HTERT RPE-1 (cell line): ENCODE results near the gene TUBB2B.
"Not testable (repeated sequence)": the region's sequence is repeated elsewhere in the genome, so short reads cannot be mapped to it uniquely, and the experiment has no call there.

Experiments
- in situ Hi-C: fragments of 300-500 bp; cut with MboI; formaldehyde crosslinking; loops from 4 replicates; pipeline ENCODE4 v1.14.3; 2020; ENCODE audit warnings: low sequenced_read_pairs

Gene TUBB2B

DNA sequence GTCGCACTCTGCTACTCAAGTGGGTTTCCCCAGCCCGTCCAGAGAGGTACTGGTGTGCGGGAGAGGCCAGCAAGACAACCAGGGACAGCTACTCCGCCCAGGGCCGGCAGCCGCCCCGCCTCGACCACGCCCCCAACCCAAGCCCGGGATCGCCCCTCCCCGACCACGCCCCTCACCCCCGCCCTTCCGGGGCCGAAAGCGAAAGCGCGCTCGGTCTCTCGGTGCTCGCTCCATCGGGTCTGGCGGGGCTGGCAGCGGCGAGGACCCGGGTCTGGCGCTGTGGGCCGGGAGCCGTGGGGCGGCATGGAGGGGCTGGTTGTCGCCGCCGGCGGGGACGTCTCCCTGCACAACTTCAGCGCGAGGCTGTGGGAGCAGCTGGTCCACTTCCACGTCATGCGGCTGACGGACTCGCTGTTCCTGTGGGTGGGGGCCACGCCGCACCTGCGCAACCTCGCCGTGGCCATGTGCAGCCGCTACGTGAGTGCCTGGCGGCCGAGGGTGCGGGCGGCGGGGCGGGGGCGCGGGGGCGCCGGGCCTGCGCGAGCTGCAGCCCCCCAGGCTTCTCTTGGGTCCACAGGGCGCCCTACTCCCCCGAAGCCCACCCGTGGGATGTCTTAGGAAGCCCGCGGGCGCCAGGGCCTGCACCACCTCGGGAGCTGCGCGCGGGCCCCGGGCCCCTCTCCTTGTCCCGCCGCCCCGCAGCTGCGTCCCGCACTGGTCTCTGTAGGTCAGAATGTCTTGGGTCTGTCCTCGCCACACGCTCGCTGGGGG, 31.5 kb upstream of the TUBB2B start, which contains the start of gene PSMG4:
Gene PSMG4, plus strand, starts transcription at position 228 of the 771 bp plus-strand sequence. Its CDS starts 76 bp downstream, at position 304.
- in situ Hi-C loops: no loop called here

DNA sequence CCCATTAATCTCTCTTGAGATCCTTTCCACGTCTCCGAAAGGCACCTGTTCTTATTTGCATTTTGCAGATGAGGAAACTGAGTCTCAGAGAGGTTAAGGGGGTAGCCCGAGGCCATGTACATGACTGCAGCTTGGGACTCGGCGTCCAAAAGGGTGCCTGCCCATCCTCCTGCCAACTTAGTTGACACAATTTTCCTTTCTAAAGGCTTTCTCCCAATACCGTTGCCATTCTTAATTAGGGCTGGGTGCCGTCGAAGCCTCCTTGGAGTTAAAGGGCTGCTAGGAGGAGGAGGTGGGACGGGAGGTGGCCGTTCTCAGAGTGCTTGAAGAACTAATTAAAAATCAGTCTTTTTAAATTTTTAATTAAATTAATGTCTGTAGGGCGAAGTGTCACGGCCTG, 30.7 kb upstream of the TUBB2B start:
- in situ Hi-C loops: no loop called here

DNA sequence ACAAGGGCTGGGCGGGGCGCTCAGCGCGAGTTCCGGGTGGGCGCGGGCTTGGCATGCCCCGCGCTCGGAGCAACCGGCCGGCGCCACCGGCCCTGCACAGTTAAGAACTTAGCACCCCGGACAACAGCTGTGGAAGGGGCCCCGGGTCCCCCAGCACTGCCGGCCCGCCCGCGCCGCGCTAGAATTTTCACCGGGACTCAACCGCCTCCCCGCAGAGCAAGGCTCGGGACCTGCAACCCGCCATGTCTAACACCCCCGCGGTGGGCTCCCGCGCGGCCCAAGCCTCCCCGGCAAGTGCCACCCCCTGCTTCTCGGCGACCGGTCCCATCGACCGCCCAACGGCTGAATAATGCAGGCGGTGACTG, 26.1 kb upstream of the TUBB2B start:
- in situ Hi-C loops: no loop called here

DNA sequence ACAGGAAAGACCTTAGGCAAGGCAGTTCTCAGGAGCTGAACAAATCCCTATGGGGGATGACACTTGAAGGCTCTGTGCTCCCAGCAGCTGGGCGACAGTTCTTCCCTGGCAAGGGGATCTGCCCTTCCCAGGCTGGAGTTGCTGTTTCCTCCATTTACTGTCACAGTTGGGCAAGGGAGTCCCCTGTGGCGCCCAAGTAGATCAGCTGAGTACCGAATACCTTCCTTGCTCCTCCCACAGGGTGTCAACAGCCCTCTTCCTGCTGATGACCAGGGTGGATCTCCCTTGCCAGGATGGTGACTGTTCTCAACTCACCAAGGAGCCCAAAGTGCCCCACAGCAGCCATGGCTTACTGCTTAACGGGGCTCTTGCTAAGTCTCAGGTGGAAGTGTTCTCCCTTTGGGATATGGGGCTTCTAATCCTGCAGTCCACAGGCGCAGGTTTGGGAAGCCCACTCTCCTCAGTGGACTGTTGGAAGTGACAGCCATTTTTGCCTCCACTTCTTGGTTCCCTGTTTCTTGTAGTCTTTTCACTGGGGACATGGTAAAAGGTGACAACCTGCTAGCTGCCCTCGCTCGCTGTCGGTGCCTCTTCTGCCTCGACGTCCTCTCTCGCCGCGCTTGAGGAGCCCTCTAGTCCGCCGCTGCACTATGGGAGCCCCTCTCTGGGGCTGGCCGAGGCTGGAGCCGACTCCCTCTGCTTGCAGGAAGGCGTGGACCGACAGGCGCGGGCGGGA, 25.6 kb upstream of the TUBB2B start:
- in situ Hi-C loops: no loop called here

DNA sequence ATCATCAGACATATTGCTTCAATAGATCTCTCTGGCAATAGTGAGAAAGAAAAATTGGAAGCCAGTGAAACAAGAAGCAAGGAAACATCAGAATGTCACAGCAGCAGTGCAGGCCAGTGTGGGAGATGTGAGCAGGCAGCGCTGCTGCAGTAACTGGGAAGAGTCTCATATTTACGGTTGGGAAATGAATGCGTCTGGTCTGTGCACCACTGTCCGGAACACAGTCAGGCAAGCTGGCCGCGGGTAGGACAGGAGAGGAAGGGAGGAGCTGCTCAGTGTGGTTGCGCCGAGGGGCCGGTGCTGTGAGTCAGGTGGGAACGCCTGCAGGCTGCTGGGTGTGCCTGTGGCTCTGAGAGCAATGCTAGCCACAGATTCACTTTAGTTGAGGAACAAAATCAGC, 24.9 kb upstream of the TUBB2B start:
- in situ Hi-C loops: no loop called here

DNA sequence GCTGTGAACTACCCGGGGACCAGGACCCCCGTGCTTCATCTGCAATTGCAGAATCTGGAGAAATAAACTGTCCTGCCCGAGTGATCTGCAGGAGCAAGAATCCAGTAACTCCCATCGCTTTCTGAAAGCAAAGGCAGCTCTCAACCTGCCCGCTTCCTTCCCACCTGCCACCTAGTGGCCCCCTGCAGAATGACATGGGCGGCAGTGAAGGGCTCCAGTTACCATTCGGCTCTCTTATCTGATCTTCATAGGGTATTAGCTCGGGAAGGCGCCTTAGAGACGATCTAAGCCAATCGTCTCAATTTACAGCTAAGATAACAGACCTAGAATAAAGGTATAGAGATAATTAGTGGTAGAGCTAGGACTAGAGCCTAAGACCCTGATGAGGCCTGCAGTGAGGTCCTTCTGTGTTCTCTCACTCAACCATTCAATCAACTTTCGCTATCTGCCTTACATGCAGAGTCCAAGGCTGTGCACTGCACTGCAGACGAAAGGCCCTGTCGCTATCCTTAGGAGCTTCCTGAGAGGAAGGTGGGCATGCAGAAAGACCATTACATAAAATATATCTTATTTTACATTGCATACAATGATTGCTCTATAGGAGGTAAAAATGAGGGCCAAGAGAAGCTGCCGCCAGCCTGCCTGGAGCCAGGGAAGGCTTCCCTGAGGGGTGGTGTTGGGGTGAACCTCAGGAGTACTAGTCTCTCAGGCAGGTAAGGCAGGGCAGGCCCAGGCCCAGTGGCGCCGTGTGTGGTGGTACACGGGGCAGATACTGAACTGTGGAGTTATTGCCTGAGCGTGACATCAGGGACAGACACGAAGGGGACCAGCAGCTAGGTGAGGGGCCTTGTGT, 24.2 kb upstream of the TUBB2B start:
- in situ Hi-C loops: no loop called here

DNA sequence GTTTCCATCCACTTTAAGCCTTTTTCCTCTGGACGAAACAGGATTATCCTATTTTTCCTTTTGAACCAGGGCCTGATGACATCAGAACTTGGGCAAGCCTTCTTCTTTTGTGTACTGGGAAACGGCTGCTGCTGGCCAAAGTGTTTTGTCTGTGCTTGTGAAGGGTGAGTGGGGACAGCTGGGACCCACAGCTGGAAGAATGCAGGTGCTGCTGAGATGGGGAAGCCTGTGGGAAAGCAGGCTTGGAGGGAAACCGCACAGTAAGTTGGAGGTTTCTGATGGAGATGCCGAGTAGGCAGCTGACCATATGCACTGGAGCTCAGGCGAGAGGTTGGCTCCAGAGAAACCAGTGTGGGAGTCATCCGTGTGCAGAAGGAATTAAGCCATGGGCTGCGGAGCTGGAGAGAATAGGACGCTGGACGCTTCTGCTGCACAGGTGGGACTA, 22.8 kb upstream of the TUBB2B start:
- in situ Hi-C loops: no loop called here

DNA sequence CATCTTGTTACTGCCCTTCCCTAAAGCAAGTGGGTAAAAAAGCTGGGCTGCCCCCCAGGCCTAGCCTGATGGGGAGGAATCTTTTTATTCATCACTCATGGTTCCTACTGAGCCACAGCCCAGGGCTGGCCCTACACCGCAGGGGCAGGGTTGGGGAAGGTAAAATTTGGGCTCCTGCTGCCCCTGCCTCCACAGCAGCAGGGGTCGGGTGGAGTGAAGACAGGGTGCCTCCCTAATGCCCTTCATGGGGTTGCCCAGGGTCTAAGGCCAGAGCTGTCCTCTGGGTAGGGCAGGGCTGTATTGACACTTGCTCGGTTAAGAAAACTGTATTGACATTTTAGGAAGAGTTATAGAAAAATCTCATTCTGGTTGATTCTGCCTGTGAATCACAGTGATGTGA, 22.4 kb upstream of the TUBB2B start:
- in situ Hi-C loops: no loop called here

DNA sequence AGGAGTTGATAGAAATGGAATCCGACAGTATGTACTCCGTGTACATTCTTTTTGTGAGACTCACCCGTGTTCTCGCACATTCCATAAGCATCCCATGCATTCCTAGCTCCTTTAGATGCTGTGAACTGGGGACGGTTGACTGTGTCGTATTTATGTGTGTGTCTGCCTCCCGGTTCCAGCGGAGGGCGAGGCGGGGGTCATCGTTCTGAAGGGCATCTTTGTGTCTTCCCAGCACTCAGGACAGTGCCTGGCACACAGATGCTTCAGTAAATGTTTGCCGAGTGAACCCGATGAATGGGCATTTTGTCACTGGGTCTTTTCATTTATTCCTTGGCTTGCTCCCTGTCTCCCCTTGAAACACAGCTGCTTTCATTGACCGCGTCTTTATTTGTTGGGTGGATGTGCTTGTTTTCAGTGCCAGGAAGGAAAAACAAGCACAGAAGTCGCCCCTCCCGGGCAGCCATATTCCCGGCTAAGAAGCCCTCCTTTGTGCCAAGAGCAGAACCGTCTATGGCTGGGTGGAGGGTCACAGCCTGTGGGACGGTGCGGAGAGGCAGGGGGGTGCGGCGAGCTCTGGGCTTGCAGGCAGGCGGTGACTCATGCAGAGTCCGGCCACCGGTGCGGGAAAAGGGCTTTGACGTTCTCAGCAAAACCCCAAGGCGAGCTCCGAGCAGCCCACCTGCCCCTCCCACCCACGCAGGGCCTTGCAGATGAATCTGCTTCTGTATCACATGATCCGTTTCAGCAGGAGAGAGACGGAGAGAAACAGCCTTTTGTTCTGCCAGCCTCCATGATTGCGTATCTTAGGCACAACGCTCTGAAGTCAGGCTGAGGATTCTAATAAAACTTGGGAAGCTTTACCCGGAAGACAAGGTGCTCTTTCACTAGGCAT, 20.0 kb upstream of the TUBB2B start:
- in situ Hi-C loops: no loop called here

DNA sequence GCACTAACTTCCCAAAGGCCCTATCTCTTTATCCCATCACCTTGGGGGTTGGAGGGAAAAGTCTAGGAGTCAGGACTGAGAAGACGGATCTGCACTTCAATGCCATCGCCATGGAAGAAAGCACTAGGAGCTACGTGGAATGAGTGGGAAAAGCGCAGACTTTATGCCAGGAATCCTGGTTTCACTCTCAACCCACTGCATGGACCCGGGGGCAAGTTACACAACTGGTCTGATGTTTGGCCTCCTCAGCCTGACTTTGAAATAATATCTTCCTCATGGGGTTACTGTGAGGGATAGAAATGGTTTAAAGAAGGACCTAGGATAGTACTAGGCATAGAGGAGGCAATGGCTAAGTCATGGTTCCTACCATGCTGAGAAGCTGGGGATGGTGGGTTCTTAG, 17.8 kb upstream of the TUBB2B start:
- in situ Hi-C loops: no loop called here

DNA sequence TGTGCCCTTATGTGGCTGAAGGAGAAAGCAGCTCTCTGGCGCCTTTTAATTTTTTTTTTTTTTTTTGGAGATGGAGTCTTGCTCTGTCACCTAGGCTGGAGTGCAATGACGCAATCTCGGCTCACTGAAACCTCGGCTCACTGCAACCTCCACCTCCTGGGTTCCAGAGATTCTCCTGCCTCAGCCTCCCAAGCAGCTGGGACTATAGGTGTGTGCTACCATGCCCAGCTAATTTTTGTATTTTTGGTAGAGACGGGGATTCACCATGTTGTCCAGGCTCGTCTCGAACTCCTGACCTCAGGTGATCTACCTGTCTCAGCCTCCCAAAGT, 17.3 kb upstream of the TUBB2B start:
- in situ Hi-C loops: not testable (repeated sequence)

DNA sequence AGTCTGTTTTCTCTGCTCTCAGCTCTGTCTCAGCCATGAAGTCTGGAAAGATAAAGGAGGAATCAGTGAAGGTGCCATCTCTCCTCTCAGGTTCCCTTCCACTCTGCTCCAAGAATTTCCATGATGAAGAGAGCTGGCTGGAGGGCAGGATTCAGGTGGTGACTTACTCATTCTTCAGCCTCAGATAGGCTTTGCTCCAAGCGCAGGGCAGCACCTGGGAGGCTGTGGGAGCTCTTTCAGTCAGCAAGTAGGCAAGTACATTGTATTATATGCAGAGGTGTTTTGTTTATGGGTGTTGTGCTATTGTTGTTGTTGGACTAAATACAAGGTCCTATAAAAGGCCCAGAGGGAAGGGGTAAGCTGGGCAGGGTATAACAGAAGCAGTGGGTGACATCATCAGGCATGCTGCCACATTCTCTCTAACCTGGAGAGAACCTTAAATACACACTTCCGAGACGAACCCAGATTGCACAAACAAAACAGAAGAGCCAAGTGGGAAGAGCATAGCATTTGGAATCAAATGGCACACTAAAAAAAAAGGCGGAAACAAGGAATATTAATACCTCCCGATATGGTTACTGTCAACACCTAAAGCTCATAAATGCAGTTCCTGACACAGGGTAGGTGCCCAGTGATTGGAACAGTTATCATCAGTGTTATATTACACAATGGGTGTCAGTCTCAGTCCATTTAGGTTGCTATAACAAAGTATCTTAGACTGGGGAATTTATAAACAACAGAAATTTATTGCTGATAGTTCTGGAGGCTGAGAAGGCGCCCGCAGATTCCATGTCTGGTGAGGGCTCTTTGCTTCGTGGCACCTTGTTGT, 16.8 kb upstream of the TUBB2B start:
- in situ Hi-C loops: no loop called here

DNA sequence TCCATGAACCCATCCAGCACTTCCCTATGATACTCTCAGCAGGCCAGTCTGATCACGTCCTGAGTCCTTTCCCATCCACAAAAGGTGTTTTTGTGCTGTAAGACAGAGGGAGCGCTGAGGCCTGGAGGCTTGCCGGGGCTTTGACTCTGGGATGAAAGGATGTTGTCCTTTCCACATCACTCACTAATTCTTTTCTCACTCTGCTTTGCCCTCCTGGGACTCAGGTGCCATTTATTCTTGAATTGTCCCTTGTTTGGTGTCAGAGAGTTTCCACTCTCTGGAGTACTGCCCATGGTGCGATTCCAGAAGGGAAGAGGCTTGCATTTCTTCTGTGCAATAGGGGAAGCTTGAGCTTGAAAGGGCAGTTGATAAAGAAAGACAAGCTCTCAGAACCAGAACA, 15.3 kb upstream of the TUBB2B start:
- in situ Hi-C loops: no loop called here

DNA sequence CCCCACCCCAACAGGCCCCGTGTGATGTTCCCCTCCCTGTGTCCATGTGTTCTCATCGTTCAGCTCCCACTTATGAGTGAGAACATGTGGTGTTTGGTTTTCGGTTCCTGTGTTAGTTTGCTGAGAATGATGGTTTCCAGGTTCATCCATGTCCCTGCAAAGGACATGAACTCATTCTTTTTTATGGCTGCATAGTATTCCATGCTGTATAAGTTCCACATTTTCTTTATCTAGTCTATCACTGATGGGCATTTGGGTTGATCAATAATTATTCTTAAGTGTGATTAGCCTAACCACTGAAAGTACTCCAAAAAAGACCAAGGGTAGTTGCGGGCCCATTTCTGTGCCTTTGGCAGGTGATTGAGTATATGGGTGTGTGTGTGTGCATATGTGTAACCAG, 14.3 kb upstream of the TUBB2B start:
- in situ Hi-C loops: not testable (repeated sequence)

DNA sequence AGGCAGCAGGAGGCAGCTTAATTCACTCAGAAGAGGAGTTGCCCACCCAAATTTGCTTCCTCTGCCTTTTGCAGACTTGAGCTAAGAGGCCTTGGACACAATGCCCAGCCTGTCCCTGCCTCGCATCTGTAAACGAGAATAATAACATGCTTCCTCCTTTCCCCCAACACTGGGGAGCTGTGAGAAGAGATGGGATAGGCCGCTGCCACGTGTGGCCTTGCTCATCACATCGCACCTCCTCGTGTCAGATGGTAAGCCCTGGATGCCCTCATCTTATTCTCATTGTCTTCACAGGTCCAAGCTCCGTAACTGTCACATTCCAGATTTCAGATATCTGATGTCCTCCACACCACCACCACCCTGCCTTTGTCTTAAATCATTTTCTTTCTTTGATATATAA, 13.1 kb upstream of the TUBB2B start:
- in situ Hi-C loops: no loop called here

DNA sequence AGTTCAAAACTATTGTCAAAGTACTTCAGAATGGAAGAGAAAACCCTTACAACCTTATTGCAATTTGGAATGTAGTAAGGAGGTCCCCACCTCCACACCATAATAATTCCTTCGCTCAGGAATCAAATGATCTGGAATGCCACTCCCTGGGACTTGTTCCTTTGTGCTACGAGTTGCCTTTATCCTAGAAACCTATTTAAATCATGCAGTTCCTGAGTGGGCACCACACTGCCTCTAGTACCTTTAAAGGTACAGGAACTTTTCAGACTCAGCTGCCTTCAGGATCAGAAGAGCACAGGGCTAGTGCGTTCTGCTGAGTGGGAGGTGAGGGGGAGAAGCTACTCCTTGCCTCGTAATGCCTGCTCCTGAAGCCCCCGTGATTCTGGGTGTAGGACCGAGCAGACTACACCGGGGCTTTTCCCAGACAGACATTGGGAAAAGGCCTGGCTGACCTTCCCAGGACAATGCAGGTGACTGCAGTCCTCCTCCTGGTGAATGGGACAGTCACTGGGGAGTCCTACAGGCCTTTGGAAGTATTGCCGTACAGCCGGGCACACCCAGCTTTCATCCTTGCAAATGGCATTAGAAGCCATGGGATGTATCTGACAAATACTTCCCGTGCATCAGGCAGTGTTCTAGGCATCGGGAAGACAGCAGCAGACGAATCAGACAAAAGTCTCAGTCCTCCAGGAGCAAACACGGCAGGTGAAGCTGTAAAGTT, 11.8 kb upstream of the TUBB2B start:
- in situ Hi-C loops: no loop called here

DNA sequence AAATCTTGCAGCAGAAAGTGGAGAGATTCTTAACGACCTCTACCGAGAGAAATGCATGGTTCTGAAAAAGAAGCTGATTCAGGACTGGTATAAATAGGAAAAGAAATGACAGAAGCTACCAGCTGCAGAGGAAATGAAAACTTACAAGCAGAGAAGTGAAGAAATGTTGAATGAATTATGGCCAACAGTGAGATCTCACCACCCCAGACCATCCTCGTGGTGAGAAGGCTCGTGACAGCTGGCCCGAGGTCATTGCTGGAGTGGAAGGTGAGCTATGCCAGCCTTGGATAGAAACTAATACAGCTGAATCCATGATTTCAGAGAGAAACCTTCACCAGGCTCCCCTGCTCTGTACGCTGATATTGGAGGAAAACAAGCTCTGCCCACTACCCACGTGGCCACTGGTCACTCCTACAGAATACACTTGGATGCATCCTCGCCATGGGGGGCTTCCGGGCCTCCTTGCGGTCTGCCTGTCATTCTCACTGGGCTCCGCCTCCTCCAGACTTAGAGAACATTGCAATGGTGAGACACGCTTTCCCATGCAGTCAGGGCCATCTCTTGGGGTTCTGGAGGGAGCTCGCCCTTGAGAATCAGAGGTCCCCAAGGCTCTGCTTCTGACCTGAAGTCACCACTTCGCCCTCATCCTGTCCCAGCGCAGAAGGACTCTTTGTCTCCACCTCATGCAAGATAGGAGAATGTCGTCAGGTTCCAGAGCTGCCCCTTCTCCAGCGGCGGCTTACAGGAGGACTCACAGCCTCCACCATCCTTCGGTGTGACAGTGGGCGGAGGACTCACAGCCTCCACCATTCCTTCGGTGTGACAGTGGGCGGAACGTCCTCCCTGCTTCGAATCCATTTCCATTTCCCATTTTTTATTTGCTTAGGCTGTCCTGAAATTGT, 10.6 kb upstream of the TUBB2B start:
- in situ Hi-C loops: no loop called here

DNA sequence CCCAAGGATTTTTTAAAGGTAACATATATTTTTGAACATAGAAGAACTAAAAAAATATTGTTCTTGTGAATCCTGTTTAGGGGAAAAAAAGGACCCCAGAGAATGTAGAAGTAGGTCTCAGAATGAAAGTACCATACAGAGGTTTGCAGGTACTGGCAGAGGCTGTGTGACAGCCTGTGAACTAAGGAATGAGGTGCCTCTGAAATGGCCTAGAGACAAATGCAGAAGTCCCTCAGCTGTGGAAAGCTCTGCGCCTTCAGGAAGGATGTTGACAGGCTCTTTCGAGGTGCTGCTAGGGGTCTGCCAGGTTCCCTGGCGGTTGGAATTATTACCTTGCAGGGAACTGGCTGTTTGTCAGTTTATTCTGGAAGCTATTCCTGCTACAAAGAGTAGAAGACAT, 8.6 kb upstream of the TUBB2B start:
- in situ Hi-C loops: no loop called here
